GM13977 (cell line): ENCODE measurements around the gene EIF3L.

Experiments
- DNase-seq: peaks from one replicate; pipeline ENCODE4 v3.0.0; 2012; ENCODE audit warnings: low spot score
- in situ Hi-C: fragments of 300-500 bp; cut with MboI; formaldehyde crosslinking; loops from one replicate; pipeline ENCODE4 v1.12.0; 2022; ENCODE audit warnings: low sequenced_read_pairs, low pct_unique_long_range_greater_than_20kb, mixed read lengths, inconsistent platforms; ENCODE audit not compliant: unreplicated experiment
- TF ChIP-seq, protein P1 (sequence below): IDR thresholded peaks from 2 replicates; pipeline ENCODE4 v1.5.1; 2012; ENCODE audit warnings: mild to moderate bottlenecking, control low read depth; ENCODE audit not compliant: insufficient read depth; ENCODE audit errors: extremely low read depth, missing control alignments

EIF3L gene

DNA sequence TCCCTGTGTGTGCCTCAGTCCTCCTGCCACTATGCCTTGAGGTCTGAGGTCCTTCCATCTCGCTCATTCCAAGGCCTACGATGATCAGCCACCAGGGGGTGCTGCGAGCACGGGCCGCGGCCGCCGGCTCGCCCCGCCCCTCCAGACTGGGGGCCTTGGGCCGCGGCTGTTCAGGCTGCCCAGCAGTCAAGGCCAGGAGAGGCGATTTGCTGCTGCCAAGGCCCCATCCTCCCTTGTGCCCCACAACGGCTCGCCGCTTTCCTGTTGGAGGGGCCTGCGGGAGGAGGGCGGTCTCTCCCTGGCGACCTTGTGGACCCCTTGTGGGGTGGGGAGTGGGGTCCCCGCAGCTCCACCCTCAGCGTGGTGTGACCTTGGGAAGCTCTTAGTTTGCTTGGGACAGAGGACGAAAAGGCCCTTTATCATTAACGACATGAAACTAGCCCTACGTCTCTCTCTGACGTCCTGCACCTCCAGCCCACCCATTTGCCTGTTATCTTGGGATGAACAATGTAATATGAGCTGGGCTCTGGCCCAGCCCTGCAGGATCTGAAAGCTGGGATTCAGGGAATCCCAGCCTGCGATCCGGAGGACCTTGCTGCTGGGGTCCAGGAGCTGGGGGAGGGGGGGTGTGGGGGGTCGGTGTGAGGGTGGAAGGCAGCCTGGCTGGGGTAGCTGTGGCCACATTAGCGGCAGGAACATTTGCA is 31.4 kb upstream of the EIF3L start:
- peak; percentile 95 for DNase-seq
- in situ Hi-C loops = no loop called here
- TF ChIP-seq, protein P1, sequence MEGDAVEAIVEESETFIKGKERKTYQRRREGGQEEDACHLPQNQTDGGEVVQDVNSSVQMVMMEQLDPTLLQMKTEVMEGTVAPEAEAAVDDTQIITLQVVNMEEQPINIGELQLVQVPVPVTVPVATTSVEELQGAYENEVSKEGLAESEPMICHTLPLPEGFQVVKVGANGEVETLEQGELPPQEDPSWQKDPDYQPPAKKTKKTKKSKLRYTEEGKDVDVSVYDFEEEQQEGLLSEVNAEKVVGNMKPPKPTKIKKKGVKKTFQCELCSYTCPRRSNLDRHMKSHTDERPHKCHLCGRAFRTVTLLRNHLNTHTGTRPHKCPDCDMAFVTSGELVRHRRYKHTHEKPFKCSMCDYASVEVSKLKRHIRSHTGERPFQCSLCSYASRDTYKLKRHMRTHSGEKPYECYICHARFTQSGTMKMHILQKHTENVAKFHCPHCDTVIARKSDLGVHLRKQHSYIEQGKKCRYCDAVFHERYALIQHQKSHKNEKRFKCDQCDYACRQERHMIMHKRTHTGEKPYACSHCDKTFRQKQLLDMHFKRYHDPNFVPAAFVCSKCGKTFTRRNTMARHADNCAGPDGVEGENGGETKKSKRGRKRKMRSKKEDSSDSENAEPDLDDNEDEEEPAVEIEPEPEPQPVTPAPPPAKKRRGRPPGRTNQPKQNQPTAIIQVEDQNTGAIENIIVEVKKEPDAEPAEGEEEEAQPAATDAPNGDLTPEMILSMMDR = peak; percentile 96

DNA sequence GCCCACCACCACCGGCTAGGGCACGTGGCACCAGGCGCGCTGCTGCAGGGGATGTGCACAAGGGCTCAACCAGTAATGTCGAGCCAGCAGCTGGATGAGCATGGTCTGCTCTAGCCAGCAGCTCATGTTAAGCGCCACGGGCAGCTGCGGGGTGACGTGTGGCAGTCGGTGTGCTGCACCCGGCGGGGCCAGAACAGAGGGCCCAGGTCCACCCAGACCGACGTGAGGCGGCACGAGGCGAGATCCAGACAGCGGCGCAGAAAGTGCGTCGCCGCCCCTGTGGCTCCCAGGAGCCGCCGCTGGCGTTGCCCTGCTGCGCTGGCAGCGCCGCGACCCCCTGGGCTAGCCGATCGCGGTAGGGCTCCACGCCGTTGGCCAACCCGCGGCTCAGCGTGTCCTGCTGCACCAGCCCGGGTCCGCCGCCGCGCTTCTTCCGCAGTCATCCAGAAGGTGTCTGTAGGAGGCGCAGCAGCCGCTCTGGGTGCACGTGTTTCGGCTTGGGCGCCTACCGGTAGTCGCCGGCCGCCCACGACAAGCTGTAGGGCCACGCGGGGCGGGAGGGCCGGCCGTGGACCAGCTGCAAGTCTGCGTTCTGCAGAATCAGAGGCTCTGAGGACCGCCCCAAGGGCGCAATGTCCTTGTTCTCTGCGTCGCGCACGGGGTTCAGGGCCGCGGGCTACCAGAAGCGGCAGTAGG is 30.7 kb upstream of the EIF3L start:
- in situ Hi-C loops = no loop called here
- DNase-seq = peak; percentile 90
- TF ChIP-seq, protein P1 = peak; percentile 67

DNA sequence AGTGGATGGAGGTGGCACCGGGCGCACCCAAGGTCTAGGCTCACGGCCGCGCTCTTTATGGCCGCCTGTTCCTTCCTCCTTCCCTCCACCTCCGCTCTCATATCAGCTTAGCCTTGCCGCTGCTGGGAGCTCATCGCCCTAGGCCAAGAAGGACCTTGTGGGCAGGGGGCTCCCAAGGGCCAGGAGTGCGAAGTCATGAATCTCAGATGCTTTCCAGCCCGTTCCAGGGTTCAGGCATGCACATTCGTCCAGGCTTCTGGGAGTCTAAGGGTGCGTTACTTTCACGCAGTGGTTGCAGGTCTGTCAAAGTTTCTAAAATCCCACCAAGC is 30.1 kb upstream of the EIF3L start:
- in situ Hi-C loops = no loop called here
- TF ChIP-seq, protein P1 = no peak
- DNase-seq = no peak

DNA sequence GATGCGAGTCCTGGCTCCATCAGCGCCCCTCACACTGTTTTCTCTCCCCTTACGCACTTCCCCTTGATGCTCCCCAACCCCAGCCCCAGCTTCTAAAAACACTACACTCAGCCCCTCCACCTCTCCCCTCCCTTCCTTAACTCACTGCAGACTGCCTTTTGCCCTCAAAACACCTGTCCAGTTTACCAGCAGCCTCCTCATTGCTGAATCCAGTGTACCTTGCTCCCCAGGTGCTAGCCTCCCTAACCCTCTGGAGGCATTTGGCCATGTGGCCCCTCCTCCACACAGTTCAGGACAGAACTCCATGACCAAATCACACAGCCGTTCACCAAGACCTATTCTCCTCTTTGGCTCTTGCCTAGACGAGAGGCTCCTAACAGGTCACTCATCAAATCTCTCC is 28.9 kb upstream of the EIF3L start:
- in situ Hi-C loops = no loop called here
- TF ChIP-seq, protein P1 = no peak
- DNase-seq = no peak

DNA sequence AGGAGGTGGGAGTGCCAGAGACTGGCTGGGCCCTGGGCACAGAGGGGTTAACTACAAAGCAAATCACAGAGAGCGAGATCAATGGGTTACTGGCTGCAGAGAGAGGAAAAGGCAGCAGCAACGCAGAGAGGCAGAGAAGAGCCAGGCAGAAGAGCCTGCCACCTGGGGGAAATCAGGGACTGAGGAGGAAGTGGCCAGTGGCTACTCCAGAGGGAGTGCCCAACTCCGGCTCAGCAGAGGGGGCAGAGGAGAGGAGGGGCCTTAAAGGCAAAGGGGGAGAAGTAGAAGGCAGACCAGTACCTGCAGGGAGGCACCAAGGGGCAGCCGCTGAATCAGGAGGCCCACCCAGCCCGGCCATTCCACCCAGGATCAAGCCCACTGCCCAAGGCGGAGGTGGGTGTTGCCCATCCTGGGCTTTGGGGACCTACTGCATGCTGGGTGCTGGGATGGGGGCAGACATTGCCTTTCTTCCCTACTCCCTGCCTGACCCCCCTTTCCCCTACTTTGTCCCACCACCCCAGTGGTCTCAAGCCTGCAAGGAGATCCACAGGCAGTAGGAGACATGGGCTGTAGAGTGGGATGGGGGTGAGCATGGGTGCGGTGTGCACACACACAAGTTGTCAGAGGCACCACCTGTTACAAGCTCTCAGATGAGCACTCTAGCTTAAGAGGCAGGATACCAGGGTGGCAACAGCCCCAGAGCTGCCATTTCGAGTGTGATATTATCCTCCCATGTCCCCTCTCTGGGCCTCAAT is 27.0 kb upstream of the EIF3L start:
- in situ Hi-C loops = no loop called here

DNA sequence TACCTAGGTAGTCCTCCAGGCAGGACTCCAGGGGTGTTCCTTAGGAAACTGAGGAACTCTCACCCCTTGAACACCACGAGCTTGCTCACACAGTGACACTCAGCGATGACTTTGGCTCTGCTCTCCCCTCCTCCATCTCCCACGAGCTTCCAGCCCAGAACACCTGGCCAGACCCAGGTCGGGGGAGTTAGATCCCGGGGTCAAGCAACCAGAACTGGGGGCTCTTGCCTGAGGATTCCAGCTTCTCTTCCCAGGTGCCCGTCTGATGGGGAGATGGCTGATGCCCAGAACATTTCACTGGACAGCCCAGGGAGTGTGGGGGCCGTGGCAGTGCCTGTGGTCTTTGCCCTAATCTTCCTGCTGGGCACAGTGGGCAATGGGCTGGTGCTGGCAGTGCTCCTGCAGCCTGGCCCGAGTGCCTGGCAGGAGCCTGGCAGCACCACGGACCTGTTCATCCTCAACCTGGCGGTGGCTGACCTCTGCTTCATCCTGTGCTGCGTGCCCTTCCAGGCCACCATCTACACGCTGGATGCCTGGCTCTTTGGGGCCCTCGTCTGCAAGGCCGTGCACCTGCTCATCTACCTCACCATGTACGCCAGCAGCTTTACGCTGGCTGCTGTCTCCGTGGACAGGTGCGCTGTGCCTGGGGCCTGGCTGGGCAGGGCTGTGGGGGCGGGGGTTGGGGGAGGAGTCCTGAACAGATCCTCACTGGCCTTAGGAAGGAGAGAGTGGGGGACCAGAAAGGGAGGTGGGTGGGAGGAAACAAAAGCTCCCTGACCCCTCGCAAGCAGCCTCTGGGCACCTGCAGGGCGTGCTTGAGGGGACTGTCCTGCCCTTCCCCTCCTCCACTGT is 25.9 kb upstream of the EIF3L start, which contains the start of gene GALR3:
Gene GALR3 (plus strand): TSS at position 249 of the 852 bp plus-strand sequence. CDS start 25 bp downstream, at position 274.
- in situ Hi-C loops = no loop called here
- DNase-seq = no peak
- TF ChIP-seq, protein P1 = no peak

More for the DNA sequence above, 27.0 kb upstream of the EIF3L start:
- TF ChIP-seq, protein P1 = no peak
- no peak for DNase-seq
